NCI-H1930 (cell line): ENCODE data around the gene RPRD1B.
A peak's percentile ranks its signal among the peaks of the same experiment; 100 is the strongest.
"Not testable (repeated sequence)": the region's sequence is repeated elsewhere in the genome, so short reads cannot be mapped to it uniquely, and the experiment has no call there.

Experiments used
- DNase-seq, 2 experiments: peaks; one replicate each; lab custom pipeline; 2025; lab: John Stamatoyannopoulos, UW

Gene RPRD1B

GRCh38 chr20:38075161-38075998, 41.8 kb downstream of the RPRD1B start:
- DNase-seq, result no peak

GRCh38 chr20:38076548-38076947, 43.0 kb downstream of the RPRD1B start:
- DNase-seq, result no peak

GRCh38 chr20:38078084-38078483, 44.5 kb downstream of the RPRD1B start:
- no peak for DNase-seq

- DNase-seq, result no peak
Observed at GRCh38 chr20:38079353-38079752, 45.8 kb downstream of the RPRD1B start.

- DNase-seq, result no peak
Observed at GRCh38 chr20:38081575-38081974, 48.0 kb downstream of the RPRD1B start.

GRCh38 chr20:38082894-38083293, 49.3 kb downstream of the RPRD1B start:
- DNase-seq, result no peak

GRCh38 chr20:38083338-38084048, 49.9 kb downstream of the RPRD1B start:
- no peak for DNase-seq

GRCh38 chr20:38084425-38084951, 50.9 kb downstream of the RPRD1B start:
- no peak for DNase-seq

GRCh38 chr20:38085026-38085425, 51.5 kb downstream of the RPRD1B start:
- no peak for DNase-seq

GRCh38 chr20:38089500-38089899, 56.0 kb downstream of the RPRD1B start:
- no peak for DNase-seq

GRCh38 chr20:38090061-38090460, 56.5 kb downstream of the RPRD1B start:
- DNase-seq, result no peak

GRCh38 chr20:38091441-38092216, 58.1 kb downstream of the RPRD1B start:
- no peak for DNase-seq

- DNase-seq, result peak in 1 of 2 experiments; percentile 37
Observed at GRCh38 chr20:38092260-38092857, 58.8 kb downstream of the RPRD1B start.

- DNase-seq, result no peak
Observed at GRCh38 chr20:38092915-38093314, 59.4 kb downstream of the RPRD1B start.

GRCh38 chr20:38093641-38094077, 60.1 kb downstream of the RPRD1B start:
- no peak for DNase-seq

- no peak for DNase-seq
Observed at GRCh38 chr20:38094373-38094891, 60.9 kb downstream of the RPRD1B start.

GRCh38 chr20:38095017-38095686, 61.6 kb downstream of the RPRD1B start:
- DNase-seq, result no peak

GRCh38 chr20:38098952-38099351, 65.4 kb downstream of the RPRD1B start:
- no peak for DNase-seq

GRCh38 chr20:38102206-38102605, 68.7 kb downstream of the RPRD1B start:
- not testable (repeated sequence) for DNase-seq

GRCh38 chr20:38104285-38104684, 70.7 kb downstream of the RPRD1B start:
- no peak for DNase-seq

- no peak for DNase-seq
Observed at GRCh38 chr20:38106461-38106860, 72.9 kb downstream of the RPRD1B start.
